ENCODE results near the gene XDH.

Gene XDH

DNA sequence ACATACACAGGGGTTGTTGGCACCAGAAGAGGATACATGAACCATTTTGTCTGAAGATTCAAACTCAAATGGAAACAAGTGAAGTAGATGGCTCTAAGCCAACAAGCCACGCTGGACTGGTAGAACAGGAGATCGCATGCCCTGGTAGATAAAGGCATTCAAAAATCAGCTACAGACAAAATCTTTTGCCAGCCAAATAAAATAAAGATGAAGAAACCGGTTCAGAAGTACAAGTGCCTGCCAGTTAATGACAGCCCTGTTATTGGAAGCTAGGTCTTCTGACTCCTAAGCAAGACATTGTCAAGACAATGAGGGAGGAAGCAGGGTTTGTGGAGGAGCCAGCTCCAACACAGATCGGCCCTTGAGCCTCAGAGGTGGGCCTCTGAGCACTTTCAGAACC lies 128.3 kb downstream of the XDH start:
- no peak overlapping the region for H3K4me2 ChIP-seq (ENCODE audit: low read length)
- no peaks in the 10 kb centered on the region for H3K9me2 ChIP-seq (ENCODE audit: low read depth, low read length)
- no peaks in the 10 kb centered on the region for H3K9me3 ChIP-seq (ENCODE audit: low read length)
- H3K9ac ChIP-seq (ENCODE audit: low read length): no peak overlapping the region
- no peaks in the 10 kb centered on the region for H4K20me1 ChIP-seq (ENCODE audit: insufficient read depth, low read length)
- H3K4me3 ChIP-seq (ENCODE audit: low read depth, low read length, poor library complexity, severe bottlenecking): no peak overlapping the region
- no peaks in the 10 kb centered on the region for H3F3A ChIP-seq (ENCODE audit: insufficient read depth, low read length)
- H3K27me3 ChIP-seq (ENCODE audit: insufficient read depth, low read length): no peaks in the 10 kb centered on the region
- H3K79me2 ChIP-seq (ENCODE audit: insufficient read depth, low read length): no peaks in the 10 kb centered on the region
- no peaks in the 10 kb centered on the region for H3K36me3 ChIP-seq (ENCODE audit: insufficient read depth, low read length)
- TF ChIP-seq, protein P1, sequence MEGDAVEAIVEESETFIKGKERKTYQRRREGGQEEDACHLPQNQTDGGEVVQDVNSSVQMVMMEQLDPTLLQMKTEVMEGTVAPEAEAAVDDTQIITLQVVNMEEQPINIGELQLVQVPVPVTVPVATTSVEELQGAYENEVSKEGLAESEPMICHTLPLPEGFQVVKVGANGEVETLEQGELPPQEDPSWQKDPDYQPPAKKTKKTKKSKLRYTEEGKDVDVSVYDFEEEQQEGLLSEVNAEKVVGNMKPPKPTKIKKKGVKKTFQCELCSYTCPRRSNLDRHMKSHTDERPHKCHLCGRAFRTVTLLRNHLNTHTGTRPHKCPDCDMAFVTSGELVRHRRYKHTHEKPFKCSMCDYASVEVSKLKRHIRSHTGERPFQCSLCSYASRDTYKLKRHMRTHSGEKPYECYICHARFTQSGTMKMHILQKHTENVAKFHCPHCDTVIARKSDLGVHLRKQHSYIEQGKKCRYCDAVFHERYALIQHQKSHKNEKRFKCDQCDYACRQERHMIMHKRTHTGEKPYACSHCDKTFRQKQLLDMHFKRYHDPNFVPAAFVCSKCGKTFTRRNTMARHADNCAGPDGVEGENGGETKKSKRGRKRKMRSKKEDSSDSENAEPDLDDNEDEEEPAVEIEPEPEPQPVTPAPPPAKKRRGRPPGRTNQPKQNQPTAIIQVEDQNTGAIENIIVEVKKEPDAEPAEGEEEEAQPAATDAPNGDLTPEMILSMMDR (IDR thresholded peaks at IDR 0.05; ENCODE audit: low read length): no peak
- TF ChIP-seq EZH2 (IDR thresholded peaks at IDR 0.05; ENCODE audit: borderline replicate concordance, low read length): no peak
- no peaks in the 10 kb centered on the region for H3K4me1 ChIP-seq (ENCODE audit: insufficient read depth, low read length, severe bottlenecking)
- H2AFZ ChIP-seq (ENCODE audit: low read length): no peak overlapping the region
- no peak overlapping the region for H3K27ac ChIP-seq (ENCODE audit: low read depth, low read length, poor library complexity, severe bottlenecking)
